LNCaP clone FGC (cell line): ENCODE measurements around the gene TNFAIP6.

Source experiments
- DNase-seq: peaks from one replicate; pipeline ENCODE4 v3.0.0-alpha.2; 2011; ENCODE audit warnings: low read depth
- H3K4me3 ChIP-seq: 2 replicates; pipeline ENCODE4 v1.5.1; 2011; ENCODE audit warnings: mild to moderate bottlenecking, low read depth, low read length, control low read depth
- TF ChIP-seq, protein P1 (sequence below): IDR thresholded peaks from 2 replicates; pipeline ENCODE4 v1.5.1; 2012; ENCODE audit warnings: mild to moderate bottlenecking; ENCODE audit not compliant: control insufficient read depth, insufficient read depth; ENCODE audit errors: extremely low read depth

The TNFAIP6 gene

DNA sequence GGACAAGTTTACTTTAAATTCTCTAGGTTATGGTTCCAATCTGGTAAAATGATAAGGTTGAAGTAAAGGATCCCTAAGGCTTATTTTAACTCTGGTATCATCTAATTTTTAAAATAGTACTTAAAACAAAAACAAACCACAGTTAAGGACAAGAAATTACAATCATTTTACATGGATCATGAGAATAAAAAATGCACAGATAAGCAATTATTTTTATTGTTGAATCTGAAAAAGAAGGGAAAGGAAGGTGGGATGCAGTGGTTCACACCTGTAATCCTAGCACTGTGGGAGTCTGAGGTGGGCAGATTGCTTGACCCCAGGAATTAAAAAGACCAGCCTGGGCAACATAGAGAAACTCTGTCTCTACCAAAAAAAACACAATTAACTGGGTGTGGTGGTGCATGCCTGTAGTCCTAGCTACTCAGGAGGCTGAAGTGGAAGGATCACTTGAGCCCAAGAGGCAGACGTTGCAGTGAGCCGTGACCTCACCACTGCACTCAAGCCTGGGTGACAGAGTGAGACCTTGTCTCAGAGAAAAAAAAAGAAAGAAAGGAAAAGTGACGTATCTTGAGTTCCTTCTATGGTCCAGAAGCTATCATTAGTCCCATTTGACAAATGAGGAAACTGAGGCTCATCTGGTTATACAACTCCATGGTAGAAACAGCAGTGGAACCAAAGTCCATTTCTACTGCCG lies 2.5 kb downstream of the TNFAIP6 start:
- TF ChIP-seq, protein P1, sequence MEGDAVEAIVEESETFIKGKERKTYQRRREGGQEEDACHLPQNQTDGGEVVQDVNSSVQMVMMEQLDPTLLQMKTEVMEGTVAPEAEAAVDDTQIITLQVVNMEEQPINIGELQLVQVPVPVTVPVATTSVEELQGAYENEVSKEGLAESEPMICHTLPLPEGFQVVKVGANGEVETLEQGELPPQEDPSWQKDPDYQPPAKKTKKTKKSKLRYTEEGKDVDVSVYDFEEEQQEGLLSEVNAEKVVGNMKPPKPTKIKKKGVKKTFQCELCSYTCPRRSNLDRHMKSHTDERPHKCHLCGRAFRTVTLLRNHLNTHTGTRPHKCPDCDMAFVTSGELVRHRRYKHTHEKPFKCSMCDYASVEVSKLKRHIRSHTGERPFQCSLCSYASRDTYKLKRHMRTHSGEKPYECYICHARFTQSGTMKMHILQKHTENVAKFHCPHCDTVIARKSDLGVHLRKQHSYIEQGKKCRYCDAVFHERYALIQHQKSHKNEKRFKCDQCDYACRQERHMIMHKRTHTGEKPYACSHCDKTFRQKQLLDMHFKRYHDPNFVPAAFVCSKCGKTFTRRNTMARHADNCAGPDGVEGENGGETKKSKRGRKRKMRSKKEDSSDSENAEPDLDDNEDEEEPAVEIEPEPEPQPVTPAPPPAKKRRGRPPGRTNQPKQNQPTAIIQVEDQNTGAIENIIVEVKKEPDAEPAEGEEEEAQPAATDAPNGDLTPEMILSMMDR = no peak
- no peak for DNase-seq
- H3K4me3 ChIP-seq = no peak overlapping the region

DNA sequence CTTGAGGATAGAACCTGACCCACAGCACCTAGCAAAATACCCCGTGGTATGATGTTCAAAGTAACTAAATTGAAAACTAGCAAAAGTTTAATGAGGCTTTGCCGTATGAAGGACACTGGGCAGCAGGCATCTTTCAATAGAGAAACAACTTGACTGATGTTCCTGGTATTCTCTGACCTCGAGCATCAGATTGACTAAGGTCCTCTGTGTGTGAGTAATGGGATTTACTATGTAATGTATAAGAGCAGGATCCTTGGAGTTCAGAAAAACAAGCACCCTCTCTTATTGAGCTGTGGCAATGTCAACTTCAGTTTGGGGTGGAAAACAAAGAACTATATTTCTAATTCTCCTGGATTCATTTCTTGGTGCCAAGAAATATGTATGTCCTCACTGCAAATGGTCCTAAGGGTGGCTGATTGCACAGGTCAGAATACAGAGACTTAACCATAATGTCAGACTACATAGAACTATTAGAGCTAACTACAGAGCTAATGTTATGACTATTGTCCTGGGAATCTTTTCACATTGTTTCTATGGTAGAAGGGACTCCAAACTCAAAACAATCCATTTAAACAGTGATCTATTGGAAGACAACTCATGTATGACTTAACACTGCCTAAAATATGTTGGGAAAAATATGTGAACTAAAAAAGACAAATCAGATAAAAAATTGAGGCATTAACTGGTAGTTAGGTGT lies 4.4 kb downstream of the TNFAIP6 start:
- TF ChIP-seq, protein P1 = no peak
- no peak overlapping the region for H3K4me3 ChIP-seq
- no peak for DNase-seq

DNA sequence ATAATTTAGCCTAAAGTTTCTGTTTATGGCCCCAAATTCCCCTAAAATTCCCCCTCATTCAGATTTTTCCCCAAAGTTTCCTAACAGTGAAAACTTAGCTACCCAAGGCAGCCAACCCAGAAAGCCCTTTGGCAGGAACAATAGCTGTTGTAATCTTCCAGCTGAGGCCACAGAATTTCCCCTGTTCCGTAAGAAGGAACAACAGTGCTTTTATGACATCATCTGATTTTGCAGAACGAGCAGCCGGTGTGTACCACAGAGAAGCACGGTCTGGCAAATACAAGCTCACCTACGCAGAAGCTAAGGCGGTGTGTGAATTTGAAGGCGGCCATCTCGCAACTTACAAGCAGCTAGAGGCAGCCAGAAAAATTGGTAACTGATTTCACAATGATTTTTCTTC lies 6.3 kb downstream of the TNFAIP6 start:
- no peak overlapping the region for H3K4me3 ChIP-seq
- no peak for DNase-seq
- TF ChIP-seq, protein P1 = no peak

DNA sequence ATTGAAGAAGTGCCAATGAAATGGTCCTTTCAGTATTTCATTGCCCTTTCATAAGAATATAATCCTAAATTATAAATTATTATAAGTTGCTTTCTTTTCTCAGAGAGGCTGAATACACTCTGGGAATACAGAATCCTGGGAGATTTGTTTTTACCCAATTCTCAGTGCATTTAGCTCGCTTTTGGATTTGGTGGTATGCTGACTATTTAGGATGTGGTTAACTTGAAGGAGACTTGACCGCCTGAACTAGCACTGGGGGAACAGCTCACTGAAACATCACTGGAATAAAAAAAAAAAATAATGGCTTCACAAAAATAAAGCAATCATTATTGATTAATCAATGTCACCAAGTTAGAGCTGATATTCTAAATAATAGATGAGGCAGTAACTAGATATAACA lies 10.2 kb downstream of the TNFAIP6 start:
- no peak for DNase-seq

DNA sequence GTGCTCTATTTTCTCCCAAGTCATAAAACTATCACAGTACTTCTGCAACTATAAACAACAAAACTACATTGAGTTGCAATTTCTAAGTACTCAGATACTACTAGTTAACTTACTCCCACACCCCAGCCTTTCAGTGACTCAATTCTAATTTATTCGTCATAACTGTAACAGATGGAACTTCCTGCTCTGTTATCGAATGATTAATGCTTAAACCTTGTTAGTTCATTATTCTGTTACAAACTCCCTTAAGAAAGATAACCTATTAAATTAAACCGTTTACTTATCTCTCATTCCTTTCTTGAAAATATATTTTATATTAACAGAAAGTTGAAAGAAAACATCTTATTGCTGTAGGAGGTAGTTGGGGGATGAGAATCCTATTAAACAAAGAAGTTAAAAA lies 17.0 kb downstream of the TNFAIP6 start:
- H3K4me3 ChIP-seq = no peak overlapping the region
- DNase-seq = no peak
- TF ChIP-seq, protein P1 = no peak

More for the DNA sequence above, 10.2 kb downstream of the TNFAIP6 start:
- TF ChIP-seq, protein P1 = no peak
- H3K4me3 ChIP-seq = no peak overlapping the region

DNA sequence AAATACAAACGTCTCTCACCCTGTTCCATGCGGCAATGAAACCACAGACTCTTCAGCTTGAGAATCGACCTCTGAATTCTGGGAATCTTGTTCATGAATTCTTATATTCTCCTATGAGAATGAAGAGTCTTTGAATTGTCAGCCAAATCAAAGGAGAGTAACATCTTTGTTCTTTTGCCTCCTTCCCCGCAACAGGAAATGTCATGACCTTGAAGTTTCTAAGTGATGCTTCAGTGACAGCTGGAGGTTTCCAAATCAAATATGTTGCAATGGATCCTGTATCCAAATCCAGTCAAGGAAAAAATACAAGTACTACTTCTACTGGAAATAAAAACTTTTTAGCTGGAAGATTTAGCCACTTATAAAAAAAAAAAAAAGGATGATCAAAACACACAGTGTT lies 21.8 kb downstream of the TNFAIP6 start:
- TF ChIP-seq, protein P1 = no peak
- no peak for DNase-seq
- H3K4me3 ChIP-seq = no peak overlapping the region

DNA sequence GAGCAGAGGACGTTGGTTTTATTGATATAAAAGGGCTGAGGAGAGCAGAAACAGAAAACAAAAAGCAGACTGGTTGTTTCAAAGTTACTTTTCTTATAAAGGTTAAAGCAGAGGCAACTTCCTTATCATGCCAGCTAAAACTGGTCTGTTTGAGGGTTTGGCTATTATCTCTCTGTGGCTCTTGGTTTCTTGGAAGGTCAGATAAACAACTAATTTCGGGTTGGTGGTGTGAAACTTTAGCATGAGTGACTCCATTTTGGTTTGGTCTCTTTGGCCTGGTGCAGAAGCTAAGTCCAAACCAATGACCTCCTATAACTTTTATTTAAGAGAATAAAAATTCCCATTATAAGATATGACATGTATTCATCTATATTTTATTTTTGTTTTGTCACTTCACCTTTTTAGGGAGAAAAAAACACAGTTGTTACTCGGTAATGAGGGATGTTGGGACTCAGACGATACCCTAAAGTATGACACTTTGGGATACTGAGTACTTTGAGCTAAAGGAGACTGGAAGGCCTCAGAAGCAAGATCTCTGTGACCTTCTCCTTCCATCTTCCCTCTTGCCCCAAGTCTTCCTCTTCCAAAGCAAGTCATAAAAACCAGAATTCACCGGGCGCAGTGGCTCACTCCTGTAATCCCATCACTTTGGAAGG lies 23.3 kb downstream of the TNFAIP6 start:
- no peak for DNase-seq
- H3K4me3 ChIP-seq = no peak overlapping the region
- TF ChIP-seq, protein P1 = no peak
